H54 (cell line): ENCODE results near the gene IL17REL.

Source experiments
- DNase-seq: peaks from one replicate; pipeline ENCODE4 v3.0.0; 2011; ENCODE audit warnings: low spot score, mixed read lengths; ENCODE audit not compliant: insufficient read length
- FAIRE-seq: peaks from 3 replicates; lab custom pipeline; 2011; peaks lifted over from hg19 to GRCh38; lab: Jason Lieb, UNC
- POLR2A ChIP-seq: IDR thresholded peaks from 2 replicates; pipeline ENCODE4 v1.6.1; 2011; ENCODE audit warnings: low read depth, mild to moderate bottlenecking, low read length

Gene IL17REL

DNA sequence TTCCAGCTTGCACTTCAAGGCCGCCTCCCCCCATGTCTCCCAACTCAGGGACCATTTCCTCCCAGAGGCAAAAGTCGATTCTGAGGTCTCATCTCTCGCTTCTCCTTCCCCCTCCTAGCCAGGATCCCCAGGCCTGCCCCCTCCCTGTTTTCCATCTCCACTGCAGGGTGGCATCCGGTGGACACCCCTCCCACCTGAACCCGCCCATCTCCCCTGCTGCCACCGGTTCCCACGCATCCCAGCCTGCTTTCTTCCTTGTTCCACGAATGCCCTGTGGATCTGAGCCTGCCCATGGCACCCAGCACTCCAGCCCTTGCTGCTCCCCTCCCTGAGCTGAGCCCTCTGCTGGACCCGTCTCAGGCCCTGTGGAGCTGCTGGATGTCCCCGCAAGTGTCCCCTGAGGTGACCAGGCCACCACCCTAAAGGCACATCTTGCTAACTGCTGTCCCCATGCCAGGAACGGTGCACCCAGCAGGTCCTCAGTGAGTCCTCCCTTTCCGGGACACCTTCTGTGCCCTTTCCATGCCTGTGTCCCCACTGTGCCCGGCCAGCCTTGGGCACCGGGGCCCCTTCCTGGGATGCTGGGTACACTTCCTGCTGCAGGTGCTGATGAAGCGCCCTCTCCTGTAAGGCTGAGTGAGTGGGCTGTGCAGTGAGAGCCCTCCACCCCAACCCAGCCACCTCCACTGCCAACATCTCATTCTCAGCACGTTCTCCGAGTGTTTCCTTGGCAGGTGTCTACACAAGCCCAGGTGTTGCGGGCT lies 936 bp downstream of the IL17REL start:
- no peak for DNase-seq
- FAIRE-seq, result no peak
- TF ChIP-seq POLR2A, result no peak

DNA sequence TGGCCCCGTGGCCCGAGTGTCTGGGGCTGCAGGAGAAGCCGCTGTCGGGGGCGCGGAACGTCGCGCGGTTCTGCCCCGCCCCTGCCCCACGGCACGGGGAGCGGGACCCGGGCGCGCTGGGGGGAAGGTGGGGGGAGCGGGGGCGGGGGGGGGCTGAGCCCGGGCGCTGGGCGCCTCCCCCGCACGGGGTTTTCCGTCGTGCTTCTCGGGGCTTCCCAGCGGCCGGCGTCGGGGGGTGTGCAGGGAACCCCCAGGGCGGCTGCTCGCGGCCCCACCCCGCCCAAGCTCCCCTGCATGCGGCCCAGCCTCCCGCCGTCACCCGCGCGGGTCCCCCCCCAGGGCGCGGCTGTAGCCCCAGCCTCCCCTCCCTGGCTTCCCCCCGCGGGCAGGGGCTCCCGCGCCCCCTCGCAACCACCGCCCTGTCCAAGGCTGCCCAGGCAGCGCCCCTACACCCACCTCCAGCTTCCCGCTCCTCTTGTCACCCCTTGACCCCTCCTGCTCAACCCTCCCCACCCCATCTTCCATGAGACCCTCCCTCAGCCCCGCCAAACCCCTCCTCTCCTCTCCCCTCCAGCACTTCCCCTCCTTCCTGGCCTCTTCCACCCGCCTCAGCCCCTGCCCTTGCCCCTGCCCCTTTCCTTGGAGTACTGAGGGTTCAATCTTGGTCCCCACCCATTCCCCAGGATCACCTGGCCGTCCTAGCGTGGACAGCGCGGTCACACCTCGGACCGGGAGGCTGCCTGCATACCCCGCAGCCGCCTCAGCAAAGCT lies 1.7 kb downstream of the IL17REL start:
- no peak for FAIRE-seq
- no peak for DNase-seq
- TF ChIP-seq POLR2A, result no peak

DNA sequence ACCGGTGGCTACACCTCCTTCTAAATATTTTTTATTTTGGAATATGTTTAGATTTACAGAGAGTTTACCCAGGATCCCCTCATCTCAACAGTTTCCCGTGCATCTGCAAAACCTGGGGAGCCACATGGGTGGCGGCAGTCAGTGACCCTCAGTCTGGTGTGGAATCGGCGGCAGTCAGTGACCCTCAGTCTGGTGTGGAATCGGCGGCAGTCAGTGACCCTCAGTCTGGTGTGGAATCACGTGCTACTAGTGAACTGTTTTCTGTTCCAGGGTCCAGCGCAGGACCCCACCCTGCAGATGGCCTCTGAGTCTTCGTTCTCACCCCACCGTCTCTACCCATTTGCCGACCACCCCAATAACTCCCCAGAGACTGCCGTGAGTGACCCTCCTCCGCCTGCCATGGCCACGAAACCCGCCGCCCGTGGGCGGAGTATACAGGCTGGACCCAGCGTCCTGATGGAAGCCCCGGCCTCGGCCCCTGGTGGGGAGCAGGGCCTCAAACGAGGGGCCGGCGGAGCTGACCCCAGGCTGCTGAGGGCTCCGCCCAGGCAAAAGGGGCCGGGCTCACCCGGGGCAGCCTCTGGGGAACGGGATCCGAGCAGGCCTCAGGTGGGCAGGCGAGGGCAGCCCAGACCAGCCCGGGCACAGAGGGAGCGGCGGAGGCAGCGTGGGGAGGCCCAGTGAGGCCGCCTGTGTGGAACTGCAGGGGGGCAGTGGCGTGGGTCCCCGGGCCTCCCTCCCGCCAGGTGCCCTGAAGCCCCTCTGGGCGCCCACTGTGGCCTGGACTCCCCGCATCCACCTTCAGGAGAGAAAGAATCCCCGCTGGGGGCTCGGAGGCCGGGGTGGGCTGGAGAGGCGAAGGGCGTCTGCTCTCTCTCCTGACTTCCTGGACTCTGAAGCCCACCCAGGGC lies 2.5 kb downstream of the IL17REL start:
- DNase-seq (no peak), FAIRE-seq (no peak)
- TF ChIP-seq POLR2A, result no peak

DNA sequence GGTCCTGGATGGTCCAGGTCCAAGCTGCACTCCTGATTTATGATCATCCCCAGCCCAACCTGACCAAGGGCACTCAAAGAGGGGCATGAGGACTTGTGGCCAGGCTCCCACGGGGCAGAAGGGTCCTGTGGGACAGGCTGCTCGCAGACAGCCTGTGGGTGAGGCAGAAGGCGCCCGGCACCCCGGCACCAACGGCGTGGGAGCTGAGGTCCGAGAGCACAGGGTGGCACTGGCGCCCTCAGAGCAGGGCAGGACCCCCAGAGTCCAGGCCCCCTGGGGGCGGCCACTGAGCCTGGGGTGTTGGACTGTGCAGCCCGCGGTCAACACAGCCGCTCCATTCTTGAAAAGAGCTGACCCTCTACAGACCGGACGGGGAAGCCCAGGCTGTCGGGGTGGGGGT lies 3.3 kb downstream of the IL17REL start:
- no peak for FAIRE-seq
- TF ChIP-seq POLR2A, result no peak
- DNase-seq, result no peak

DNA sequence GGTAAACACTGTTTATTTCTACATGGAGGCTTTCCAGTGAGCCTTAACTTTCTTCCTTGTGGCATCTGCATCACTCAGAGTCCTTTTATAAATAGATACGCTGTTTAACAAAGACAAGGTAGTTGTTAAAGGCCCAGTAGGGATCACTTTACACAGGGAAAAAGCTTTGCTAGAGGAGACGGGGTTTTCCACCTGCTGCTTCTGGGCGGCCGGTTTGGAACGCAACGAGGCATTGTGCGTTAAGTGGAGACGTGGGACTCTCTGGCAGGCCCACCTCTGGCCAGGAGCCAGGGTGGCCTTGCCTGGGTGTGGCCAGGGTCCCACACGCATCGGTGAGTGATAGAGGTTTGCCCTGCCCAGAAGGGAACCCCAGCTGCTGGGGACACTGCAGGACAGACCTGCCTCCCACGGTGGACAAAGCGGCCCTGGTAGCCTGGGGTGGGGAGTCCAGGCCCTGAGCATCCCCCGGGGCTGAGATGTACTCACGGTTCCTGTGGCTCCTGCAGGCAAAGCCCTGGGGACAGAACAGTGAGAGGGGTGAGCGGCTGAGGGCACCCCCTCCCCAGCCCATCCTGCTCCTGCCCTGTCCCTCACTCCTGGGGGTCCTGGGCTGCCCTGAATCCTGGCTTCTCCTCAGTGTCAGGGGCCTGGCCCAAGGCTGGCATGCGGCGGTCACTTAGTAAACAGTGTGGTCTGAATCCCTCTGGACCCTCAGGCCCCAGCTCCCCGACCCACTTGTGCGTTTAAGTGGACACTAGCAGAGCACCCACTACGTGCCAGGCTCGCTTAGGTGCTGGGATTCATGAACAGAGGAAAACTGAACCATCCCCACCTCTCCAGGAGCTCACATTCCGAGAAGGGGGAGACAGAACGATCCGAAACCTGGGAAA lies 4.2 kb downstream of the IL17REL start:
- FAIRE-seq, result no peak
- TF ChIP-seq POLR2A, result no peak
- DNase-seq, result no peak

DNA sequence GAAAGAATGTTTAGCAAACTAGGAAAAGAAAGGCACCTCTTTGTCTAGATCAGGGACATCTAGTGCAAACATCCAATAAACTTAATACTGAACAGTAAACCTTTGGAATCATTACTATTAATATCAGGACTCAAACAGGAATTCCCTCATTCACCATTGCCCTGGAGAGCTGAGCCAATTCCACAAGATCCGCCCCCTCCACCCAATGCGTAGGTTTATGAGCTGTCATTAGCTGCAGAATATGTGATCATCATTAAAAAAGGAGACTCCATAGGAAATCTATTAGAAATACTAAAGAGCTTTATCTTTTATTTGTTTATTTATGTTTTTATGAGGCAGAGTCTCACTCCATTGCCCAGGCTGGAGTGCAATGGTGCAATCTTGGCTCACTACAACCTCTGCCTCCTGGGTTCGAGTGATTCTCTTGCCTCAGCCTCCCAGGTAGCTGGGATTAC lies 5.5 kb downstream of the IL17REL start:
- DNase-seq, result no peak
- FAIRE-seq, result no peak
- TF ChIP-seq POLR2A, result no peak

DNA sequence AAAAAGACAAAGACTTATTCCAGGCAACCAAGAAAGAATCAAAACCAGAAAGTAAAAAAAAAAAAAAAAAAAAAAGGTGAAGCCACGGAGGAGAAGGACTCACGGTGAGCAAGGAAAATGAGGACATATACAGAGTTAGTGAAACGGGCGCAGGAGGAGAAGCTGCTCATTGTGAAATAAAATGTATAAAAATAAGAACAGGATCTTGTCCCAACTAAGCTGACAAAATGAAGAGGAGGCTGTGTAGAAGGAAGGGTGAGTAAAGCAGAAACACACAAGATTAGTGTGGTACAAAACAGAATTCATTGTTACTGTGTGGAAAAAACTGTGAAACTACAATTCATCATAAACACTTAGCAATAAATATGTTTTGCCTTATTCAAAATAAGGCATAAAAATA lies 7.6 kb downstream of the IL17REL start:
- no peak for DNase-seq
- no peak for FAIRE-seq
- no peak for TF ChIP-seq POLR2A

DNA sequence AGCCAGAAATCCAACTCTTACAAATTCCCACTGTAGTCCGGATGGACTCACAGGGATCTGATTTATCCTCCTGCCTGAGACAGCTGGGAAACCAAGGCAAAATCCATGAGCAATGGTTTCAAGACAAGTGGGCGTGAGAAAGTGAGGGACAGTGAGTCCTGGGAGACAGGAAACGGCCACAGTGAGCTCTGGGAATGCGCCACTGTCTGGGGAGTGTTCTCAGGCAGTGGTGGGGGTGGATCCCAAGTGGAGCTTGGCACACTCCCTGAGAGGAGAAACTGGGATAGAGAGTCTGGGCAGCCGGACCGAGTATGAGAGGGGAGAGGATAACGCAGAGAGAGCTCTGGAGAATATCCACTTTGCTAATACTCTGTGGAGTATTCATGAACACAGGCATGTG lies 9.8 kb downstream of the IL17REL start:
- DNase-seq (no peak), FAIRE-seq (no peak)
- TF ChIP-seq POLR2A, result no peak

DNA sequence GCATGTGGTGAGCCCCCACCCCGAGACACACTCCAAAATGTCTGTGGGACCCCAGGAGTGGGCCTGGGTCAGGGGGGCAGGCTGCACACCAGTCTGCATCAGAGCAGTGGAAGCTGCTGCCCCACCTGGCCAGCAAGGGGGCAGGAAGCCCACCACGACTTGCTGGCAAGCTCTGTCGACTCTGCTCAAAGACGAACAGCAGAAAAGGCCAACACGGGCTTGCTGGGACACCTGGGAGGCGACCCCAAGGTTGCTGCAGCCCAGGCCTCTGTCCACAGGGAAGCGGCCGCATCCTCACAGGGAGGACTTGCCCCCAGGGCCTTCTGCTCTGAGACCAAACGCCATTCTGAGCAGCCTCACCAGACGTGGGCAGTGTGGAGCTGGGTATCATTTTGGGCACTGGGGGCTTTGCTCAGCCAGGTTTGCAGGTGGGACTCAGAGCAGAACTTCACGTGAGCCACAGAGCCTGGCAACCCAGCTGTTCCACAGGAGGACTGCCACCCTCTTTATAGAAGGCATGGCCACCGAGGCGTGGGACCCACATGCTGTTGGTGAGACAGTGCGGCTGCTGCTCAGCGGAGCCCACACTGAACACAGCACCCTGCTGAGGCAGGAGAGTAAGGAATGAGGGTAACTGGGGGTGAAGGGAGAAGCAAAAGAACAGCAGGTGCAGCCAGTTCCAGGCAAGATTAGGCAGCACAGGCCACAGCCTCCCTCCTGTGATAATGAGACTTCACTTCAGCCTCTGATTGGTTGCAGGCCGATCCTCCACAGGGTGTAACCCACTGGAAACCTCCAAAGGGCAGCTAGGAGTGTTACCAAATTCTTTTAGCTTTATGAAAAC lies 11.0 kb downstream of the IL17REL start:
- TF ChIP-seq POLR2A, result no peak

DNA sequence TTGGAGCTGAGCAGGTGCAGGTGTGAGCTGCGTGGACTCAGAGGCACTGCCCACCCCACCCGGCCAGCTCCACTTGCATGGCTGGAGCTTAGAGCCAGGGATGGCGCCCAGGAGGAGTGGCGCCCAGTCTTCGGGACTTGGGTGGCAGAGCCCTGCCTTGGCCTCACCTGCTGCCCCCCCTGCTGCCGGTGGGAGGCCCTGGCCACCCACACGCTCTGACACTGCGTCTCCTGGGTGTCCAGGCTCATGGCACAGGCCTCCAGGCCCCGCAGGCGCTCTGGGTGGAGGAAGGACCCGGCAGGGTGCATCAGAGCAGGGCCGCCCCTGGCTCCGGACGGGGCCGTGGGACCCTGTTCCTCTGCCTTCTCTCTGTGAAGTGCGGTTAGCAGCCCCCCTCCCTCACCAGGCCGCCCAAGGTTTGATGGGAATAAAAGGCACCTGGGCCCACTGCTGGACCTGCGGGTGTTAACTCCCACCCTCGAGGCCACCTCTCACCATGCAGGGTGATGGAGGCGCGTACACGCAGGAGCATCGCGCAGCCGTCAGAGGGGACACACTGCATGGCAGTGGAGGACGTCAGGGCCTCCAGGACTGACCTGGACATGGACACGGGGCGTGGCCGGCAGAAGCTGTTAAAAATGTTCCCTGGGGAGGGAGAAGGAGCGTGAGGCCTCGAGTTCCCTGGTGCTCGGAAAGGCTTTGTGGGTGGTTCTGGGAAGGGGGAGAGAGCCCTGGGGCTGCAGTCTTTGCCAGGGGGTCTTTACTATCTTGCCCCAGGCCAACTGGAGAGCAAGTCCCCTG lies 11.8 kb downstream of the IL17REL start:
- DNase-seq (no peak), FAIRE-seq (no peak)
- TF ChIP-seq POLR2A, result no peak

More for the DNA sequence above, 11.0 kb downstream of the IL17REL start:
- DNase-seq (no peak), FAIRE-seq (no peak)

DNA sequence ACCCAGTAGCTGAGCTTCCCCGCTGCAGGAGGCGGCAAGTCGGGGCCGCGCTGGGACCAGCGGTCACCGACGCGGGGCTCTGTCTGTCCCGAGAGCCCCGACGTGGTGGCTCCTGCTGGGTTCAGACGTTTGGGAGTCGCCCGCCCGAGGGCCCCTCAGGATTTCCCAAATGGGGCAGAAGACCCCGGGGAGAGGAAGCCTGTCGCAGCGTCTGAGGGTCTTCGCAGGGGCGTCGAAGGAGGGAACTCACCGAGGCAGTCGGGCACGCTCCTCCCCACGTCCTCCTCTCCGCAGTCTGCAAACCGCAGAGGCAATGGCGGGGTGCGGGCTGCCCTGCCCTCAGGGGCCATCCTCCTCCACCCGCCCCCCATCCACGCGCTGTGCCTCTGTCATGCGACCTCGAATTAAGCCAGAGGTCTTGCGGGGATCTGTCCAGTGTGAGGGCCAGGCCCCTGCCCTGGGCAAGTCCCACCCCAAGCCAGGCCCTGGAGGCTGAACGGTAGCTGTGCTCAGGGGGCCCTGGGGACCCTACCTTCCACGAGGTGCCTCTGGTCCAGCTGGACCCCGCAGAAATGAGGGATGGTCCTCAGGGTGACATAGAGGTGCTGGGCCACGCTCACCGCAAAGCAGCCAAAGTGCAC lies 12.5 kb downstream of the IL17REL start:
- no peak for TF ChIP-seq POLR2A
- DNase-seq, result no peak
- FAIRE-seq, result no peak
